Naive thymus-derived CD4-positive, alpha-beta T cell (primary cell): Measurements from ENCODE around the gene SLX4IP. TPM values are rescaled to one million over a fixed set of nuclear protein-coding genes. Genes with fewer than 3 reads are reported as not detected.

Experiments
- ATAC-seq: fragments of 150-1000 bp; cut with Tn5 transposase; 2 replicates; pipeline ENCODE4 v1.10.0; 2021; ENCODE audit warnings: mild to moderate bottlenecking, moderate library complexity
- CTCF ChIA-PET: fragments of 350-600 bp; sonication (Branson Sonifier 250); formaldehyde crosslinking; loops from one replicate; lab custom pipeline; 2021; ENCODE audit warnings: antibody characterized with exemption; lab: Charles Lee
- POLR2A ChIA-PET: fragments of 350-600 bp; sonication (Branson Sonifier 250); formaldehyde crosslinking; loops from one replicate; lab custom pipeline; 2021; ENCODE audit warnings: antibody characterized with exemption, inconsistent platforms; lab: Charles Lee
- DNase-seq, 9 donors: peaks; one replicate each; pipeline versions ENCODE4 v3.0.0 to v3.0.0-alpha.2; 2020 to 2022; ENCODE audit warnings: mixed read lengths in 1 of 9
- H3K27ac ChIP-seq: one replicate; pipeline ENCODE4 v1.7.0; 2013; ENCODE audit warnings: mild to moderate bottlenecking, low read depth, low read length, moderate library complexity
- H3K27me3 ChIP-seq, 2 donors: one replicate each; pipeline ENCODE4 v1.7.0; 2013; ENCODE audit warnings: low read length in 2 of 2, mild to moderate bottlenecking in 2 of 2, moderate library complexity in 2 of 2; ENCODE audit not compliant: control insufficient read depth in 2 of 2, insufficient read depth in 2 of 2
- H3K36me3 ChIP-seq, 3 experiments: 1 replicate in 2 of 3; 2 replicates in 1 of 3; pipeline ENCODE4 v1.7.0; 2013; ENCODE audit warnings: low read length in 3 of 3, mild to moderate bottlenecking in 3 of 3, moderate library complexity in 1 of 3; ENCODE audit not compliant: insufficient read depth in 3 of 3, control insufficient read depth in 2 of 3
- H3K4me1 ChIP-seq, 2 donors: one replicate each; pipeline ENCODE4 v1.7.0; 2013; ENCODE audit warnings: low read length in 2 of 2, mild to moderate bottlenecking in 2 of 2, moderate library complexity in 1 of 2; ENCODE audit not compliant: control insufficient read depth in 2 of 2, insufficient read depth in 2 of 2
- H3K4me3 ChIP-seq: 2 replicates; pipeline ENCODE4 v1.7.0; 2013; ENCODE audit warnings: mild to moderate bottlenecking, low read length
- H3K9me3 ChIP-seq, 3 experiments: 1 replicate in 2 of 3; 2 replicates in 1 of 3; pipeline ENCODE4 v1.7.0; 2013; ENCODE audit warnings: low read length in 3 of 3; ENCODE audit not compliant: control insufficient read depth in 2 of 3
- H3K27ac Mint-ChIP-seq, 9 donors: one replicate each; pipeline ENCODE4 v1.8.0; 2020 to 2022; ENCODE audit warnings: mixed read lengths in 9 of 9, mild to moderate bottlenecking in 8 of 9, moderate library complexity in 5 of 9, inconsistent platforms in 2 of 9
- H3K27me3 Mint-ChIP-seq, 5 donors: one replicate each; pipeline ENCODE4 v1.8.0; 2021 to 2022; ENCODE audit warnings: mixed read lengths in 5 of 5, mild to moderate bottlenecking in 1 of 5
- H3K36me3 Mint-ChIP-seq, 5 donors: one replicate each; pipeline ENCODE4 v1.8.0; 2020 to 2022; ENCODE audit warnings: mixed read lengths in 5 of 5, mild to moderate bottlenecking in 3 of 5, inconsistent platforms in 1 of 5
- H3K4me1 Mint-ChIP-seq, 7 donors: one replicate each; pipeline ENCODE4 v1.8.0; 2020 to 2022; ENCODE audit warnings: mixed read lengths in 7 of 7, mild to moderate bottlenecking in 3 of 7, inconsistent platforms in 1 of 7
- H3K4me3 Mint-ChIP-seq, 10 donors: one replicate each; pipeline ENCODE4 v1.8.0; 2020 to 2022; ENCODE audit warnings: mild to moderate bottlenecking in 10 of 10, mixed read lengths in 10 of 10, moderate library complexity in 6 of 10, inconsistent platforms in 2 of 10
- H3K9me3 Mint-ChIP-seq, 11 donors: one replicate each; pipeline ENCODE4 v1.8.0; 2020 to 2022; ENCODE audit warnings: mixed read lengths in 11 of 11, mild to moderate bottlenecking in 4 of 11, inconsistent platforms in 1 of 11, moderate library complexity in 1 of 11
- intact Hi-C, 2 donors: fragments of 100-400 bp; cut with micrococcal nuclease; formaldehyde crosslinking; loops; one replicate each; pipeline ENCODE4 v1.15.1; 2023
- polyA plus RNA-seq, 2 donors: library from polyadenylated mRNA; unstranded; fragments of 300-500 nt; fragmentation: Illumina TruSeq; gene quantifications; one replicate each; pipeline ENCODE4 v1.2.3, GENCODE V29; 2021
- total RNA-seq, 6 experiments: library from RNA in 5 of 6; stranded (reverse) in 5 of 6; gene quantifications; 1 replicate in 5 of 6; 2 replicates in 1 of 6; pipeline ENCODE4 v1.2.3 and lab custom pipeline; 2021 to 2026

The SLX4IP gene
- total and polyA plus RNA-seq, 7 experiments from 2014 or later, result 1.6 to 8.2 (median 5.3) TPM

- H3K4me3 Mint-ChIP-seq, result no peak overlapping the region
- no peak for DNase-seq
- Histone ChIP-seq H3K4me3 (no peak overlapping the region), H3K9me3 (no peaks in the 10 kb centered on the region), H3K4me1 (no peaks in the 10 kb centered on the region), H3K36me3 (no peaks in the 10 kb centered on the region), H3K27ac (no peak overlapping the region), H3K27me3 (no peaks in the 10 kb centered on the region)
- H3K4me1 Mint-ChIP-seq, result peaks cover 26 to 59% (median 49%) of the 10 kb centered on the region in 7 donors
- peak overlapping the region in 1 of 9 donors; percentile 34 for H3K27ac Mint-ChIP-seq
- H3K36me3 Mint-ChIP-seq, result peaks cover 0 to 5% (median 3%) of the 10 kb centered on the region in 5 donors
- H3K9me3 Mint-ChIP-seq, result no peaks in the 10 kb centered on the region
- ChIA-PET POLR2A (interaction anchor here (0.6 kb wide), 1 partner anchor 391 kb away, joined by 3 read pairs; no protein-coding TSS in a partner anchor), CTCF (interaction anchor here (1.3 to 6.2 kb wide), 3 partner anchors 10 to 448 kb away, joined by 3 to 56 read pairs (median 5); no protein-coding TSS in a partner anchor)
- ATAC-seq, result no peak
- intact Hi-C loops, result loop anchor here in 1 of 2 donors (5.0 kb wide), 1 partner anchor 111 kb away; no protein-coding TSS in a partner anchor
- no peaks in the 10 kb centered on the region for H3K27me3 Mint-ChIP-seq
Measured at GRCh38 chr20:10428008-10428407, 7.1 kb upstream of the SLX4IP start.

GRCh38 chr20:10429443-10429981 lies 5.6 kb upstream of the SLX4IP start:
- Histone ChIP-seq H3K9me3 (no peaks in the 10 kb centered on the region), H3K27ac (no peak overlapping the region), H3K4me3 (no peak overlapping the region), H3K4me1 (no peaks in the 10 kb centered on the region), H3K36me3 (no peaks in the 10 kb centered on the region), H3K27me3 (no peaks in the 10 kb centered on the region)
- Mint-ChIP-seq H3K27me3 (no peaks in the 10 kb centered on the region), H3K27ac (peak overlapping the region in 3 of 9 donors; percentile 9 to 42 (median 19)), H3K4me3 (no peak overlapping the region), H3K9me3 (no peaks in the 10 kb centered on the region), H3K4me1 (peaks cover 27 to 63% (median 48%) of the 10 kb centered on the region in 7 donors), H3K36me3 (peaks cover 0 to 4% (median 0%) of the 10 kb centered on the region in 5 donors)
- no peak for ATAC-seq
- intact Hi-C loops, result loop anchor here in 1 of 2 donors (5.0 kb wide), 1 partner anchor 112 kb away; no protein-coding TSS in a partner anchor
- ChIA-PET POLR2A (no interaction called here), CTCF (interaction anchor here (6.2 kb wide), 1 partner anchor 449 kb away, joined by 56 read pairs; no protein-coding TSS in a partner anchor)
- no peak for DNase-seq

GRCh38 chr20:10430000-10430466 lies 5.1 kb upstream of the SLX4IP start:
- Mint-ChIP-seq H3K9me3 (no peaks in the 10 kb centered on the region), H3K4me3 (no peak overlapping the region), H3K36me3 (peaks cover 0 to 4% (median 0%) of the 10 kb centered on the region in 5 donors), H3K27ac (peak overlapping the region in 3 of 9 donors; percentile 15 to 18 (median 16)), H3K4me1 (peaks cover 27 to 65% (median 50%) of the 10 kb centered on the region in 7 donors), H3K27me3 (no peaks in the 10 kb centered on the region)
- H3K4me1 ChIP-seq, result no peaks in the 10 kb centered on the region
- no peak overlapping the region for H3K27ac ChIP-seq
- H3K4me3 ChIP-seq, result no peak overlapping the region
- ChIA-PET POLR2A (no interaction called here), CTCF (interaction anchor here (6.2 kb wide), 1 partner anchor 450 kb away, joined by 56 read pairs; no protein-coding TSS in a partner anchor)
- no peaks in the 10 kb centered on the region for H3K36me3 ChIP-seq
- intact Hi-C loops, result loop anchor here in 1 of 2 donors (5.0 kb wide), 2 partner anchors 113 to 1462 kb away; no protein-coding TSS in a partner anchor
- no peaks in the 10 kb centered on the region for H3K27me3 ChIP-seq
- ATAC-seq, result no peak
- H3K9me3 ChIP-seq, result no peaks in the 10 kb centered on the region
- no peak for DNase-seq

GRCh38 chr20:10430704-10431103 lies 4.4 kb upstream of the SLX4IP start:
- no peak overlapping the region for H3K27ac ChIP-seq
- peak overlapping the region in 2 of 9 donors; percentile 15 to 18 for H3K27ac Mint-ChIP-seq
- ChIA-PET CTCF (interaction anchor here (6.2 kb wide), 1 partner anchor 451 kb away, joined by 56 read pairs; no protein-coding TSS in a partner anchor), POLR2A (no interaction called here)
- H3K4me3 ChIP-seq, result no peak overlapping the region
- H3K27me3 Mint-ChIP-seq, result no peaks in the 10 kb centered on the region
- no peaks in the 10 kb centered on the region for H3K9me3 ChIP-seq
- DNase-seq, result no peak
- no peaks in the 10 kb centered on the region for H3K9me3 Mint-ChIP-seq
- H3K4me3 Mint-ChIP-seq, result no peak overlapping the region
- no peaks in the 10 kb centered on the region for H3K27me3 ChIP-seq
- H3K4me1 Mint-ChIP-seq, result peaks cover 30 to 72% (median 57%) of the 10 kb centered on the region in 7 donors
- peaks cover 0 to 3% of the 10 kb centered on the region in 2 donors for H3K4me1 ChIP-seq
- peaks cover 0 to 4% (median 0%) of the 10 kb centered on the region in 5 donors for H3K36me3 Mint-ChIP-seq
- H3K36me3 ChIP-seq, result no peaks in the 10 kb centered on the region
- intact Hi-C loops, result loop anchor here in 1 of 2 donors (5.0 kb wide), 1 partner anchor 1462 kb away; no protein-coding TSS in a partner anchor
- ATAC-seq, result no peak

- POLR2A ChIA-PET, result no interaction called here
- Histone ChIP-seq H3K27ac (no peak overlapping the region), H3K27me3 (no peaks in the 10 kb centered on the region), H3K36me3 (no peaks in the 10 kb centered on the region), H3K4me3 (no peak overlapping the region), H3K4me1 (peaks cover 0 to 4% of the 10 kb centered on the region in 2 donors), H3K9me3 (no peaks in the 10 kb centered on the region)
- no peak for ATAC-seq
- DNase-seq, result no peak
- Mint-ChIP-seq H3K36me3 (peaks cover 0 to 3% (median 0%) of the 10 kb centered on the region in 5 donors), H3K9me3 (no peaks in the 10 kb centered on the region), H3K27ac (peak overlapping the region in 7 of 9 donors; percentile 10 to 76 (median 48)), H3K4me3 (peak overlapping the region in 7 of 10 donors; percentile 15 to 68 (median 28)), H3K4me1 (peaks cover 36 to 75% (median 60%) of the 10 kb centered on the region in 7 donors), H3K27me3 (no peaks in the 10 kb centered on the region)
- intact Hi-C loops, result loop anchor here in 1 of 2 donors (5.0 kb wide), 1 partner anchor 1460 kb away; no protein-coding TSS in a partner anchor
- CTCF ChIA-PET, result no interaction called here
Measured at GRCh38 chr20:10432079-10432478, 3.0 kb upstream of the SLX4IP start.

- Histone ChIP-seq H3K36me3 (no peaks in the 10 kb centered on the region), H3K9me3 (no peaks in the 10 kb centered on the region), H3K27me3 (no peaks in the 10 kb centered on the region), H3K27ac (peak overlapping the region; percentile 82), H3K4me3 (peak overlapping the region; percentile 99), H3K4me1 (peaks cover 0 to 4% of the 10 kb centered on the region in 2 donors)
- ATAC-seq (no peak), DNase-seq (peak in 2 of 9 donors; percentile 2 to 12)
- Mint-ChIP-seq H3K4me1 (peaks cover 37 to 76% (median 62%) of the 10 kb centered on the region in 7 donors), H3K9me3 (no peaks in the 10 kb centered on the region), H3K27me3 (no peaks in the 10 kb centered on the region), H3K27ac (peak overlapping the region; percentile 90 to 99 (median 97)), H3K36me3 (peaks cover 0 to 3% (median 0%) of the 10 kb centered on the region in 5 donors), H3K4me3 (peak overlapping the region; percentile 89 to 99 (median 96))
- intact Hi-C loops, result loop anchor here in 1 of 2 donors (5.0 kb wide), 1 partner anchor 1459 kb away; no protein-coding TSS in a partner anchor
- ChIA-PET CTCF (no interaction called here), POLR2A (no interaction called here)
Measured at GRCh38 chr20:10433014-10433622, 2.0 kb upstream of the SLX4IP start.
